Peyer's patch (tissue), 4 donors: ENCODE results near the gene TEAD4. TPM values are rescaled to one million over a fixed set of nuclear protein-coding genes. Genes with fewer than 3 reads are reported as not detected.

Experiments
- DNase-seq, 3 donors: peaks; one replicate each; pipeline ENCODE4 v3.0.0-alpha.2; 2017 to 2019
- H3K27ac ChIP-seq, 4 donors: fragments of 200-600 bp; sonication (generic); one replicate each; pipeline ENCODE4 v1.5.1; 2016 to 2019
- H3K27me3 ChIP-seq, 2 donors: fragments of 200-600 bp; sonication (generic); one replicate each; pipeline ENCODE4 v1.5.1; 2019
- H3K36me3 ChIP-seq, 3 donors: fragments of 200-600 bp; sonication (generic); one replicate each; pipeline ENCODE4 v1.5.1; 2016 to 2019
- H3K4me1 ChIP-seq, 4 donors: fragments of 200-600 bp; sonication (generic); one replicate each; pipeline ENCODE4 v1.5.1; 2016 to 2019
- H3K4me3 ChIP-seq, 4 donors: fragments of 200-600 bp; sonication (generic); 1 replicate in 3 of 4; 2 replicates in 1 of 4; pipeline ENCODE4 v1.5.1; 2016 to 2019; ENCODE audit warnings: mild to moderate bottlenecking in 1 of 4
- H3K9me3 ChIP-seq, 4 donors: fragments of 200-600 bp; sonication (generic); one replicate each; pipeline ENCODE4 v1.5.1; 2016 to 2019; ENCODE audit warnings: mild to moderate bottlenecking in 1 of 4
- CTCF ChIP-seq, 6 experiments: fragments of 450-650 bp in 4 of 6; fragments of 200-600 bp in 2 of 6; sonication (generic) in 1 of 6; IDR thresholded peaks; one replicate each; pipeline ENCODE4 v1.5.1; 2017 to 2019; ENCODE audit warnings: antibody characterized with exemption in 6 of 6, mild to moderate bottlenecking in 3 of 6, moderate library complexity in 1 of 6
- POLR2A ChIP-seq, 2 donors: fragments of 450-650 bp; IDR thresholded peaks; one replicate each; pipeline ENCODE4 v1.5.1; 2017; ENCODE audit warnings: antibody characterized with exemption in 2 of 2, mild to moderate bottlenecking in 2 of 2, moderate library complexity in 2 of 2
- total RNA-seq, 4 donors: library from RNA; depleted of rRNA; stranded (reverse); fragments of >200 nt; gene quantifications; one replicate each; pipeline ENCODE4 v1.1.0, GENCODE V29; 2016

The TEAD4 gene
- total RNA-seq = 1 to 10 TPM; 4.3 to 6.6 (median 5.1) TPM

DNA sequence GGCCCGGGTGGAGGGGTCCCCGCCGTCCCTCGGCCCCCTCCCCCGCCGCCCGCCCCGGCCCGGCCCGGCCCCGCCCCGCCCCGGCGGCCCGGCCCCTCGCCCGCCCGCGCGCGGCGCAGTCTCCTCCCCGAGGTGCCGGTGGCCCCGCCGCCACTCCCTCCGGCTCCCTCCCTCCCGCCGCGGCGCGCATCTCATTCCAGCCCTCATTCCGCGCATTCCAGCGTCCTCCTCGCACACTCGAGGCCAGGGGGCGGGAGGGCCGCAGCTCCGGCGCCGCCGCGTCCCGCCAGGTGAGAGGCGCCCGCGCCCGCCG is at the start of gene TEAD4:
Gene TEAD4 (plus strand): TSS at position 206 of the 313 bp plus-strand sequence.
- Histone ChIP-seq H3K4me1 (peaks cover 0 to 19% (median 7%) of the 10 kb centered on the region in 4 donors), H3K27me3 (no peaks in the 10 kb centered on the region), H3K9me3 (no peaks in the 10 kb centered on the region), H3K4me3 (peak within 1 kb of the TSS; percentile 28 to 66 (median 51)), H3K27ac (peak within 1 kb of the TSS; percentile 14 to 84 (median 61)), H3K36me3 (no peaks in the 10 kb centered on the region)
- TF ChIP-seq CTCF (IDR thresholded peaks at IDR 0.05) (no peak), POLR2A (IDR thresholded peaks at IDR 0.05) (no peak)
- peak in 1 of 3 donors; percentile 75 for DNase-seq

DNA sequence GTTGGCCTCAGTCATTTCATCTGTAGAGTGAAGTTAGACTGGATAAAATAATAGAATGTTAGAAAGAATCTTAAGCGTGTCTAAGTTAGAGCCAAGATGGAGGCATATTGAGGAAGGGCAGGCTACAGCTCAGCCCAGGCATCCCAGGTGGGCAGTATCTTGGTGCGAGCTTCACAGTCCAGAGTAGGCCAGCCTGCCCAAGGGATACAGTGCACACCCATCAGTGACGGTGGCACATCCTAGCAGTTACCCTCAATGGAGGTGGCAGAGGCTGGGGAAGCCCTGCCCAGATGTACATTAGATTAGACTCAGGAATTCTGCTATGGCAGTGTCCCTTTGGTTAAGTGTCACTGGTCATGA is 47.0 kb upstream of the TEAD4 start:
- DNase-seq = no peak
- H3K36me3 ChIP-seq = peaks cover 0 to 16% (median 0%) of the 10 kb centered on the region in 3 donors
- H3K4me1 ChIP-seq = no peaks in the 10 kb centered on the region
- no peak overlapping the region for H3K4me3 ChIP-seq
- no peaks in the 10 kb centered on the region for H3K9me3 ChIP-seq
- no peak for TF ChIP-seq POLR2A (IDR thresholded peaks at IDR 0.05)
- TF ChIP-seq CTCF (IDR thresholded peaks at IDR 0.05) = no peak
- no peaks in the 10 kb centered on the region for H3K27me3 ChIP-seq
- H3K27ac ChIP-seq = no peak overlapping the region

GRCh38 chr12:2919249-2919648 is 39.9 kb upstream of the TEAD4 start:
- no peak overlapping the region for H3K27ac ChIP-seq
- no peaks in the 10 kb centered on the region for H3K27me3 ChIP-seq
- peaks cover 0 to 35% (median 0%) of the 10 kb centered on the region in 3 donors for H3K36me3 ChIP-seq
- no peak for TF ChIP-seq CTCF (IDR thresholded peaks at IDR 0.05)
- TF ChIP-seq POLR2A (IDR thresholded peaks at IDR 0.05) = no peak
- no peak overlapping the region for H3K4me3 ChIP-seq
- H3K4me1 ChIP-seq = no peaks in the 10 kb centered on the region
- H3K9me3 ChIP-seq = no peaks in the 10 kb centered on the region
- DNase-seq = no peak

DNA sequence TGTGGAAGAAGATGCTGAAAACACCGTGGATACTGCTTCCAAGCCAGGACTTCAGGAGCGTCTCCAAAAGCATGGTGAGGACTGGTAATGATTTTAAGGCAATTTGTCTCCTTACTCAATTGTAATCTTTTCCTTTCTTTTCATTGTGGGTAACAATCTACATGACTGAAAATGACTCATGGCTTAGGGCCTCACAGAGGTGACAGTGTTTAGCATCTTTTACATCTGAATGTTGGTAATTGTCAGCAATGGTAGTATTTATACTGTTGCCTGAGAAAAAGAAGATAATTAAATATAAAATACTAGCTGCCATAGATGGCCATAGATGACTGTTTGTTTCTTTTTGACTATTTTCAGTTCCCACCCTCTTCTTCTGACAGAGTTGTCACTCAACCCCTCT is 36.9 kb upstream of the TEAD4 start:
- no peak for DNase-seq
- no peaks in the 10 kb centered on the region for H3K27me3 ChIP-seq
- no peaks in the 10 kb centered on the region for H3K9me3 ChIP-seq
- TF ChIP-seq POLR2A (IDR thresholded peaks at IDR 0.05) = no peak
- TF ChIP-seq CTCF (IDR thresholded peaks at IDR 0.05) = no peak
- H3K27ac ChIP-seq = no peak overlapping the region
- no peaks in the 10 kb centered on the region for H3K4me1 ChIP-seq
- peaks cover 0 to 53% (median 0%) of the 10 kb centered on the region in 3 donors for H3K36me3 ChIP-seq
- no peak overlapping the region for H3K4me3 ChIP-seq

- DNase-seq = no peak
- no peaks in the 10 kb centered on the region for H3K4me1 ChIP-seq
- H3K36me3 ChIP-seq = peaks cover 0 to 53% (median 0%) of the 10 kb centered on the region in 3 donors
- TF ChIP-seq POLR2A (IDR thresholded peaks at IDR 0.05) (no peak), CTCF (IDR thresholded peaks at IDR 0.05) (no peak)
- H3K27me3 ChIP-seq = no peaks in the 10 kb centered on the region
- H3K4me3 ChIP-seq = no peak overlapping the region
- no peak overlapping the region for H3K27ac ChIP-seq
- no peaks in the 10 kb centered on the region for H3K9me3 ChIP-seq
Measured at GRCh38 chr12:2923057-2923456, 36.1 kb upstream of the TEAD4 start.

GRCh38 chr12:2924019-2924418 is 35.2 kb upstream of the TEAD4 start:
- Histone ChIP-seq H3K27me3 (no peaks in the 10 kb centered on the region), H3K4me1 (no peaks in the 10 kb centered on the region), H3K9me3 (no peaks in the 10 kb centered on the region), H3K4me3 (no peak overlapping the region), H3K27ac (no peak overlapping the region), H3K36me3 (peaks cover 0 to 53% (median 0%) of the 10 kb centered on the region in 3 donors)
- no peak for DNase-seq
- TF ChIP-seq POLR2A (IDR thresholded peaks at IDR 0.05) (no peak), CTCF (IDR thresholded peaks at IDR 0.05) (no peak)
